ENCODE data around the gene TNFRSF4. TPM values are rescaled to one million over a fixed set of nuclear protein-coding genes. Genes with fewer than 3 reads are reported as not detected.

TNFRSF4 gene
- total and polyA plus RNA-seq, 2 donors from 2014 or later: 3.3 to 5.1 TPM

DNA sequence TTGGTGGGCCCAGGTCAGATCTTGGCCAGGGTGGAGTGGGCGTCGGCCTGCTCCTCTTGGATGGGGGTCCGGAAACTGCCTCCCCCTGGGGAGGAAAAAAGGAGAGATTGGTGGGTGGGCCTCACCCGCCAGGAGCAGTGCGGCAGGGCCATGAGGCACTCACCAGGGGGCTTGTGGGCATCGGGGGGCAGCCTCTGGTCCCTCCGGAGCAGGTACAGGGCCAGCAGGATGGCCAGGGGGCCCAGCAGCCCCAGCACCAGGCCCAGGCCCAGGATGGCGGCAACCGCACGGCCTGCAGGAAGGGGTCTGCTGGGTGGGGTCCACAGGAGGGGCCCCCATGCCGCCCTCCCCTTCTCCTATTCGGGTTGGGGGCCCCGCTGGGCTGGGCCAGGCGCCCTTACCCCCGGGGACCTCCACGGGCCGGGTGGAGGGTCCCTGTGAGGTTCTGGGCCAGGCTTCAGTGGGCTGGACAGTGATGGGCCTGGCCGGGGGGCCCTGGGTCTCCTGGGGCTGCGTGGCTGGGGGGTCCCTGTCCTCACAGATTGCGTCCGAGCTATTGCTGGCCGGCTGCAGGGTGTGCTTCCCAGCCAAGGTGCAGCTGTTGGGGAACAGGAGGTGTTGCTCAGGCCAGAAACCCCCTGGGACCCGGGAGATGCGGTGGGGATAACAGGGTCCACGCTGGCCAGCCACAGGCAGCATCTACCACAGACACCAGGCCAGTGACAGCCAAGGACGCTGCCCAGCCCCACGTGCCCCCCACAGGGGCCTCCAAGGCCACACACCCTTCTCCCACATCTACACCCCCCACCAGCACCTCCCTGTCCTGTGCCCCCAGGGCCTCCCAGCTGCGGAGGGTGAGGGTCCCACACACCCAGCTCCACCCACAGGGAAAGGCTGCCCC is 2.2 kb downstream of the TNFRSF4 start:
- no peak overlapping the region for H3K4me3 ChIP-seq (ENCODE audit: low read length in 3 of 3)
- no peak for FAIRE-seq
- H3K9ac ChIP-seq (ENCODE audit: low read length in 3 of 3): no peak overlapping the region
- no peaks in the 10 kb centered on the region for H3K36me3 ChIP-seq (ENCODE audit: control insufficient read depth in 2 of 3, insufficient read depth in 3 of 3, low read length in 3 of 3)
- H3K4me1 ChIP-seq (ENCODE audit: control insufficient read depth in 2 of 3, insufficient read depth in 2 of 3, low read depth in 1 of 3, low read length in 3 of 3): peaks cover 0 to 7% (median 0%) of the 10 kb centered on the region in 3 donors
- H3K27ac ChIP-seq (ENCODE audit: low read depth in 2 of 2, low read length in 2 of 2): no peak overlapping the region
- TF ChIP-seq, protein P1, sequence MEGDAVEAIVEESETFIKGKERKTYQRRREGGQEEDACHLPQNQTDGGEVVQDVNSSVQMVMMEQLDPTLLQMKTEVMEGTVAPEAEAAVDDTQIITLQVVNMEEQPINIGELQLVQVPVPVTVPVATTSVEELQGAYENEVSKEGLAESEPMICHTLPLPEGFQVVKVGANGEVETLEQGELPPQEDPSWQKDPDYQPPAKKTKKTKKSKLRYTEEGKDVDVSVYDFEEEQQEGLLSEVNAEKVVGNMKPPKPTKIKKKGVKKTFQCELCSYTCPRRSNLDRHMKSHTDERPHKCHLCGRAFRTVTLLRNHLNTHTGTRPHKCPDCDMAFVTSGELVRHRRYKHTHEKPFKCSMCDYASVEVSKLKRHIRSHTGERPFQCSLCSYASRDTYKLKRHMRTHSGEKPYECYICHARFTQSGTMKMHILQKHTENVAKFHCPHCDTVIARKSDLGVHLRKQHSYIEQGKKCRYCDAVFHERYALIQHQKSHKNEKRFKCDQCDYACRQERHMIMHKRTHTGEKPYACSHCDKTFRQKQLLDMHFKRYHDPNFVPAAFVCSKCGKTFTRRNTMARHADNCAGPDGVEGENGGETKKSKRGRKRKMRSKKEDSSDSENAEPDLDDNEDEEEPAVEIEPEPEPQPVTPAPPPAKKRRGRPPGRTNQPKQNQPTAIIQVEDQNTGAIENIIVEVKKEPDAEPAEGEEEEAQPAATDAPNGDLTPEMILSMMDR (IDR thresholded peaks at IDR 0.05; ENCODE audit: borderline replicate concordance, extremely low read depth, insufficient read depth): no peak
- intact Hi-C loops (cut with DNase I): no loop called here
- H3K27me3 ChIP-seq (ENCODE audit: control insufficient read depth, insufficient read depth, low read length): no peaks in the 10 kb centered on the region
- DNase-seq: peak in 2 of 5 donors; percentile 57 to 73
- H3K9me3 ChIP-seq (ENCODE audit: control insufficient read depth in 2 of 3, insufficient read depth in 1 of 3, low read length in 3 of 3): no peaks in the 10 kb centered on the region

DNA sequence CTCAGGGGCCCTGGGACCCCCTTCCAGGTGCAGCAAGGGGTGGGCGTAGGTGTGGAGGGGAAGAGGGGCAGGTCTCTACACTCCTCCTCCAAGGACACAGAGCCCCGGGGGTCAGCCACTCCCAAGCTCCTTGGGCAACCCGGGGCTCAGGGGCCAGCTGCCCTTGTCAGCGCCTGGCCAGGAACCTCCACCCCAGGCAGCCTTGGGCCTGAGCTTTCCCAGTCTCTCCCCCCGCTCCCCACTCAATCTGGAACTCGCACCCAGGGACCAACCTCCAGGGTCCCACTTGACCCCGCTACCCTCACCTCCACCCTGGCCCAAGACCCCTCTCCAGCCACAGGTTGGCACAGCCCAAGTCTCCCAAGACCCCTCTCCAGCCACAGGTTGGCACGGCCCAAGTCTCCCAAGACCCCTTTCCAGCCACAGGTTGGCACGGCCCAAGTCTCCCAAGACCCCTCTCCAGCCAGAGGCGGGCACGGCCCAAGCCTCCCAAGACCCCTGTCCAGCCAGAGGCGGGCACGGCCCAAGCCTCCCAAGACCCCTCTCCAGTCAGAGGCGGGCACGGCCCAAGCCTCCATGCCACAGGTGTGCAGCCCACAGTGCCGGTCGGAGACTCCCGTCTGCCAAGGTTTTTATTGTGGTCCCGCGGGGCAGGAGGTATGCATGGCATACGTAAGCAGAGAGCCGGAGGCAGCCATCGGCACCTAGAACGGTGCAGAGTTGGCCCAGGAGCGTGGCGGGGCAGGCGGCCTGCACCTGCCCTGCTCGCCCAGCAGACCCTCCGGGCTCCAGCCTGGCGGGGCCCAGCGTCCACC is 3.0 kb downstream of the TNFRSF4 start:
- Histone ChIP-seq H3K4me3 (ENCODE audit: low read length in 3 of 3) (no peak overlapping the region), H3K9ac (ENCODE audit: low read length in 3 of 3) (no peak overlapping the region), H3K4me1 (ENCODE audit: control insufficient read depth in 2 of 3, insufficient read depth in 2 of 3, low read depth in 1 of 3, low read length in 3 of 3) (peaks cover 0 to 7% (median 0%) of the 10 kb centered on the region in 3 donors), H3K27me3 (ENCODE audit: control insufficient read depth, insufficient read depth, low read length) (no peaks in the 10 kb centered on the region), H3K9me3 (ENCODE audit: control insufficient read depth in 2 of 3, insufficient read depth in 1 of 3, low read length in 3 of 3) (no peaks in the 10 kb centered on the region), H3K36me3 (ENCODE audit: control insufficient read depth in 2 of 3, insufficient read depth in 3 of 3, low read length in 3 of 3) (no peaks in the 10 kb centered on the region), H3K27ac (ENCODE audit: low read depth in 2 of 2, low read length in 2 of 2) (no peak overlapping the region)
- TF ChIP-seq, protein P1 (IDR thresholded peaks at IDR 0.05; ENCODE audit: borderline replicate concordance, extremely low read depth, insufficient read depth): no peak
- intact Hi-C loops (cut with DNase I): no loop called here
- DNase-seq: peak in 2 of 5 donors; percentile 40 to 80
- no peak for FAIRE-seq

DNA sequence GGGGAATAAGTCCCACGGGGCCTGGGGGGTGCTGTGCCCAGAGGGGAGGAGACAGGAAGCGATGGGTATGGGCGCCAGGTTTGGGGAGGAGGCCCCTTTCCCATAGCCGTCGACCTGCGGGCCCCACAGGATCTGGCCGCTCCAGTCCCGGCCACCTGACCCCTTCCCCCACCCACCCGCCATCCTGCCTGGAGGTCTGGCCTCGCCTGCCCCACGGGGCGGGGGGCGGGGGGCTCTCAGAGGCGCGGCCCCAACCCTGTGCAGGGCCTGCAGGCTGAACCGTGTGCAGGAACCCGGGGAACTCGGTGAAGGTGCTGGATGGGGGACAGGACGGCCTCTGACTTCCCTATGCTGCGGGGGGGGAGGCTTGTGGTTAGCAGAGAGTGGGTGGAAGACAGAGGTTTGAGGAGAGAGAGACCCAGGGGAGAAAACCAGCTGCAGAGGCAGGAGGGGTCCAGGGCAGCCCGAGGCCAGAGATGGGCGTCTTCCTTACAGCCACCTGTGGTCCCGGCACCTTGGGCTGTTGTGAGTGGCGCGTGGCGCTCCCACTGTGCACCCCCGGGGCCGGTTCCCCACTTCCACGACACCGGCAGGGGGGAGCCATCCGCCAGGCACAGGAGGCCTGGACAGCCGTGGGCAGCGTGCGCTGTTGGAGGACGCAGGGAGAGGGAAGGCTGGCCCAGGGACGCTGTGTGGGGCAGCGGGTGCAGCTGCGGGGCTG is 5.1 kb downstream of the TNFRSF4 start:
- no peaks in the 10 kb centered on the region for H3K36me3 ChIP-seq (ENCODE audit: control insufficient read depth in 2 of 3, insufficient read depth in 3 of 3, low read length in 3 of 3)
- DNase-seq (peak in 1 of 5 donors; percentile 75), FAIRE-seq (no peak)
- no peaks in the 10 kb centered on the region for H3K9me3 ChIP-seq (ENCODE audit: control insufficient read depth in 2 of 3, insufficient read depth in 1 of 3, low read length in 3 of 3)
- TF ChIP-seq, protein P1 (IDR thresholded peaks at IDR 0.05; ENCODE audit: borderline replicate concordance, extremely low read depth, insufficient read depth): no peak
- H3K4me1 ChIP-seq (ENCODE audit: control insufficient read depth in 2 of 3, insufficient read depth in 2 of 3, low read depth in 1 of 3, low read length in 3 of 3): peaks cover 0 to 5% (median 0%) of the 10 kb centered on the region in 3 donors
- H3K9ac ChIP-seq (ENCODE audit: low read length in 3 of 3): no peak overlapping the region
- no peak overlapping the region for H3K4me3 ChIP-seq (ENCODE audit: low read length in 3 of 3)
- intact Hi-C loops (cut with DNase I): no loop called here
- H3K27me3 ChIP-seq (ENCODE audit: control insufficient read depth, insufficient read depth, low read length): no peaks in the 10 kb centered on the region
- H3K27ac ChIP-seq (ENCODE audit: low read depth in 2 of 2, low read length in 2 of 2): no peak overlapping the region
